CD14-positive monocyte (primary cell): ENCODE data around the gene NDST3. TPM values are rescaled to one million over a fixed set of nuclear protein-coding genes. Genes with fewer than 3 reads are reported as not detected.

Source experiments
- DNase-seq, 3 donors: peaks; one replicate each; pipeline ENCODE4 v3.0.0-alpha.2; 2011 to 2022
- H2AFZ ChIP-seq: 2 replicates; pipeline ENCODE4 v1.6.0; 2012; ENCODE audit warnings: mild to moderate bottlenecking, low read depth, low read length, inconsistent platforms; ENCODE audit not compliant: insufficient read depth, poor library complexity, severe bottlenecking
- H3K27ac ChIP-seq, 2 donors: 1 replicate in 1 of 2; 2 replicates in 1 of 2; pipeline ENCODE4 v1.5.1; 2012 to 2013; ENCODE audit warnings: low read length in 2 of 2, control low read depth in 1 of 2, inconsistent platforms in 1 of 2, low read depth in 1 of 2, mild to moderate bottlenecking in 1 of 2
- H3K27me3 ChIP-seq, 2 donors: one replicate each; pipeline versions ENCODE4 v1.6.0 to v1.6.1; 2011 to 2013; ENCODE audit warnings: low read length in 2 of 2; ENCODE audit not compliant: control insufficient read depth in 2 of 2, insufficient read depth in 2 of 2
- H3K36me3 ChIP-seq, 2 donors: replicated peaks in 1 of 2; 1 replicate in 1 of 2; 2 replicates in 1 of 2; pipeline versions ENCODE4 v1.5.1 to v1.6.1; 2012 to 2013; ENCODE audit warnings: low read length in 2 of 2, control low read depth in 1 of 2, inconsistent platforms in 1 of 2, mild to moderate bottlenecking in 1 of 2; ENCODE audit not compliant: insufficient read depth in 2 of 2, control insufficient read depth in 1 of 2
- H3K4me1 ChIP-seq, 2 donors: 1 replicate in 1 of 2; 2 replicates in 1 of 2; pipeline versions ENCODE4 v1.5.1 to v1.6.1; 2012 to 2013; ENCODE audit warnings: low read length in 2 of 2, control low read depth in 1 of 2, inconsistent platforms in 1 of 2, mild to moderate bottlenecking in 1 of 2, moderate library complexity in 1 of 2; ENCODE audit not compliant: insufficient read depth in 2 of 2, control insufficient read depth in 1 of 2
- H3K4me2 ChIP-seq: replicated peaks from 2 replicates; pipeline ENCODE3; 2012; ENCODE audit warnings: low read length, moderate library complexity, mild to moderate bottlenecking; ENCODE audit not compliant: poor library complexity, severe bottlenecking; ENCODE audit errors: extremely low read depth
- H3K4me3 ChIP-seq, 3 experiments: fragments of 200-600 bp in 1 of 3; sonication (generic) in 1 of 3; replicated peaks in 1 of 3; 1 replicate in 2 of 3; 2 replicates in 1 of 3; pipeline ENCODE4 v1.5.1; 2011 to 2013; ENCODE audit warnings: low read length in 3 of 3, mild to moderate bottlenecking in 3 of 3, control low read depth in 2 of 3, low read depth in 2 of 3, inconsistent platforms in 1 of 3, moderate library complexity in 1 of 3
- H3K79me2 ChIP-seq: 2 replicates; pipeline ENCODE4 v1.6.0; 2012; ENCODE audit warnings: mild to moderate bottlenecking, control low read depth, inconsistent platforms, low read length, moderate library complexity; ENCODE audit not compliant: insufficient read depth
- H3K9ac ChIP-seq: 2 replicates; pipeline ENCODE4 v1.6.0; 2017; ENCODE audit warnings: low read length, mild to moderate bottlenecking; ENCODE audit not compliant: insufficient read depth, poor library complexity, severe bottlenecking
- H3K9me3 ChIP-seq, 2 donors: replicated peaks in 1 of 2; 1 replicate in 1 of 2; 2 replicates in 1 of 2; pipeline versions ENCODE4 v1.5.1 to v1.6.1; 2012 to 2013; ENCODE audit warnings: low read length in 2 of 2, control low read depth in 1 of 2; ENCODE audit not compliant: control insufficient read depth in 1 of 2, insufficient read depth in 1 of 2
- H4K20me1 ChIP-seq: 2 replicates; pipeline ENCODE4 v1.6.0; 2012; ENCODE audit warnings: mild to moderate bottlenecking, low read length, control low read depth, moderate library complexity; ENCODE audit not compliant: insufficient read depth
- H3K27ac Mint-ChIP-seq, 7 donors: one replicate each; pipeline ENCODE4 v1.8.0; 2020; ENCODE audit warnings: mild to moderate bottlenecking in 7 of 7, mixed read lengths in 7 of 7, moderate library complexity in 6 of 7, inconsistent platforms in 2 of 7
- H3K27me3 Mint-ChIP-seq, 3 donors: one replicate each; pipeline ENCODE4 v1.8.0; 2021 to 2022; ENCODE audit warnings: low read depth in 3 of 3, mild to moderate bottlenecking in 3 of 3, mixed read lengths in 3 of 3, moderate library complexity in 3 of 3, inconsistent platforms in 1 of 3
- H3K36me3 Mint-ChIP-seq, 2 donors: one replicate each; pipeline ENCODE4 v1.8.0; 2020; ENCODE audit warnings: mixed read lengths in 2 of 2, inconsistent platforms in 1 of 2, mild to moderate bottlenecking in 1 of 2
- H3K4me1 Mint-ChIP-seq: one replicate; pipeline ENCODE4 v1.8.0; 2020; ENCODE audit warnings: mild to moderate bottlenecking, mixed read lengths
- H3K4me3 Mint-ChIP-seq, 2 donors: one replicate each; pipeline ENCODE4 v1.8.0; 2020; ENCODE audit warnings: mild to moderate bottlenecking in 2 of 2, mixed read lengths in 2 of 2, moderate library complexity in 1 of 2
- H3K9me3 Mint-ChIP-seq, 7 donors: one replicate each; pipeline ENCODE4 v1.8.0; 2020 to 2022; ENCODE audit warnings: mixed read lengths in 7 of 7, mild to moderate bottlenecking in 6 of 7, moderate library complexity in 6 of 7, inconsistent platforms in 2 of 7
- WGBS: methylation state at CpG from one replicate; pipeline ENCODE4 v1.1.5; 2013; ENCODE audit warnings: missing lambda C conversion rate; ENCODE audit not compliant: insufficient coverage; 5-methylcytosine and 5-hydroxymethylcytosine counted together
- intact Hi-C, 2 donors: fragments of 100-400 bp; cut with micrococcal nuclease; formaldehyde crosslinking; loops; one replicate each; pipeline versions ENCODE4 v1.15.0 to v1.15.1; 2023
- polyA plus RNA-seq, 3 donors: library from polyadenylated mRNA; depleted of rRNA in 1 of 3; unstranded in 2 of 3; stranded (reverse) in 1 of 3; fragments of 300-500 nt in 2 of 3; fragments of >200 nt in 1 of 3; fragmentation: Illumina TruSeq in 2 of 3; gene quantifications; 1 replicate in 2 of 3; 2 replicates in 1 of 3; pipeline ENCODE4 v1.2.3, GENCODE V29; 2012 to 2021
- TF ChIP-seq, protein P1 (sequence below): fragments of 200-600 bp; IDR thresholded peaks from one replicate; pipeline ENCODE4 v1.8.0; 2022; ENCODE audit warnings: antibody characterized with exemption, mild to moderate bottlenecking

Gene NDST3
- polyA plus RNA-seq, 3 donors: not detected

DNA sequence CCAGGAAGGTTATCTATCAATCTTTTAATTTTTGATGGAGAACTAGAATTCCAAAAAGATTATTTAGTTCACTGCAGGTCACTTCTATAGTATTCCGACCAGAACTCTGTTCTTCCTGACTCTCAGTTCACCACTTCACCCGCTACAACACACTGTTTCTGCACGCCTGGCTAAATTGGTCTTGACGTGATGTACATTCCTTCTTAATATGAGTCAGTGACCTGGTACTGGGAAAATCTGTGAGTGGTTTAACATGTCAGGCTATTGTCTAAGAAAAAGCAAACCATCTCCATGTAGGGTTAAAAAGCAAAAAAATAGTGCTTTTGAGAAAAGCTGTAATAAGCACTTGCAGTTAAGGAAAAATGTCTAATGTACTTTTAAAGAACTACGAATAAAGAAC, 120.4 kb downstream of the NDST3 start:
- H3K27me3 ChIP-seq: no peaks in the 10 kb centered on the region
- H3K4me3 Mint-ChIP-seq: no peak overlapping the region
- no peak overlapping the region for H3K27ac ChIP-seq
- H3K4me3 ChIP-seq: no peak overlapping the region
- TF ChIP-seq, protein P1, sequence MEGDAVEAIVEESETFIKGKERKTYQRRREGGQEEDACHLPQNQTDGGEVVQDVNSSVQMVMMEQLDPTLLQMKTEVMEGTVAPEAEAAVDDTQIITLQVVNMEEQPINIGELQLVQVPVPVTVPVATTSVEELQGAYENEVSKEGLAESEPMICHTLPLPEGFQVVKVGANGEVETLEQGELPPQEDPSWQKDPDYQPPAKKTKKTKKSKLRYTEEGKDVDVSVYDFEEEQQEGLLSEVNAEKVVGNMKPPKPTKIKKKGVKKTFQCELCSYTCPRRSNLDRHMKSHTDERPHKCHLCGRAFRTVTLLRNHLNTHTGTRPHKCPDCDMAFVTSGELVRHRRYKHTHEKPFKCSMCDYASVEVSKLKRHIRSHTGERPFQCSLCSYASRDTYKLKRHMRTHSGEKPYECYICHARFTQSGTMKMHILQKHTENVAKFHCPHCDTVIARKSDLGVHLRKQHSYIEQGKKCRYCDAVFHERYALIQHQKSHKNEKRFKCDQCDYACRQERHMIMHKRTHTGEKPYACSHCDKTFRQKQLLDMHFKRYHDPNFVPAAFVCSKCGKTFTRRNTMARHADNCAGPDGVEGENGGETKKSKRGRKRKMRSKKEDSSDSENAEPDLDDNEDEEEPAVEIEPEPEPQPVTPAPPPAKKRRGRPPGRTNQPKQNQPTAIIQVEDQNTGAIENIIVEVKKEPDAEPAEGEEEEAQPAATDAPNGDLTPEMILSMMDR: no peak
- DNase-seq: no peak
- no peak overlapping the region for H3K27ac Mint-ChIP-seq
- peaks cover under 1 to 7% (median 3%) of the 10 kb centered on the region in 7 donors for H3K9me3 Mint-ChIP-seq
- intact Hi-C loops: no loop called here
- no peaks in the 10 kb centered on the region for H3K79me2 ChIP-seq
- no peak overlapping the region for H3K9ac ChIP-seq
- no peaks in the 10 kb centered on the region for H3K4me1 ChIP-seq
- no peaks in the 10 kb centered on the region for H3K4me1 Mint-ChIP-seq
- H2AFZ ChIP-seq: no peak overlapping the region
- H3K27me3 Mint-ChIP-seq: no peaks in the 10 kb centered on the region
- H3K9me3 ChIP-seq: no peaks in the 10 kb centered on the region
- WGBS: 100% methylated on average over 1 of the region's 5 CpGs
- no peak overlapping the region for H3K4me2 ChIP-seq
- H3K36me3 ChIP-seq: no peaks in the 10 kb centered on the region
- H3K36me3 Mint-ChIP-seq: no peaks in the 10 kb centered on the region
- no peaks in the 10 kb centered on the region for H4K20me1 ChIP-seq

- Histone ChIP-seq H3K79me2 (no peaks in the 10 kb centered on the region), H3K9ac (no peak overlapping the region), H3K36me3 (no peaks in the 10 kb centered on the region), H3K9me3 (no peaks in the 10 kb centered on the region), H3K4me3 (no peak overlapping the region), H3K27ac (no peak overlapping the region), H3K27me3 (no peaks in the 10 kb centered on the region), H4K20me1 (no peaks in the 10 kb centered on the region), H3K4me1 (no peaks in the 10 kb centered on the region), H2AFZ (no peak overlapping the region), H3K4me2 (no peak overlapping the region)
- TF ChIP-seq, protein P1: no peak
- no peaks in the 10 kb centered on the region for H3K36me3 Mint-ChIP-seq
- no peaks in the 10 kb centered on the region for H3K4me1 Mint-ChIP-seq
- H3K27me3 Mint-ChIP-seq: no peaks in the 10 kb centered on the region
- intact Hi-C loops: no loop called here
- no peak overlapping the region for H3K27ac Mint-ChIP-seq
- peaks cover 6 to 11% (median 7%) of the 10 kb centered on the region in 7 donors for H3K9me3 Mint-ChIP-seq
- H3K4me3 Mint-ChIP-seq: no peak overlapping the region
- DNase-seq: no peak
Observed at GRCh38 chr4:118155516-118155915, 121.2 kb downstream of the NDST3 start.
